NB4 (cell line): ENCODE measurements around the gene CLN5.

Source experiments
- POLR2A ChIP-seq: IDR thresholded peaks from 2 replicates; pipeline ENCODE4 v1.6.1; 2011; ENCODE audit warnings: mild to moderate bottlenecking; ENCODE audit not compliant: insufficient read length; ENCODE audit errors: extremely low read depth
- TF ChIP-seq, protein P1 (sequence below): IDR thresholded peaks from one replicate; pipeline ENCODE4 v1.5.1; 2012; ENCODE audit warnings: low read depth, low read length
- TF ChIP-seq, protein P2 (sequence below): IDR thresholded peaks from 2 replicates; pipeline ENCODE4 v1.6.1; 2011; ENCODE audit warnings: low read depth, low read length

DNA sequence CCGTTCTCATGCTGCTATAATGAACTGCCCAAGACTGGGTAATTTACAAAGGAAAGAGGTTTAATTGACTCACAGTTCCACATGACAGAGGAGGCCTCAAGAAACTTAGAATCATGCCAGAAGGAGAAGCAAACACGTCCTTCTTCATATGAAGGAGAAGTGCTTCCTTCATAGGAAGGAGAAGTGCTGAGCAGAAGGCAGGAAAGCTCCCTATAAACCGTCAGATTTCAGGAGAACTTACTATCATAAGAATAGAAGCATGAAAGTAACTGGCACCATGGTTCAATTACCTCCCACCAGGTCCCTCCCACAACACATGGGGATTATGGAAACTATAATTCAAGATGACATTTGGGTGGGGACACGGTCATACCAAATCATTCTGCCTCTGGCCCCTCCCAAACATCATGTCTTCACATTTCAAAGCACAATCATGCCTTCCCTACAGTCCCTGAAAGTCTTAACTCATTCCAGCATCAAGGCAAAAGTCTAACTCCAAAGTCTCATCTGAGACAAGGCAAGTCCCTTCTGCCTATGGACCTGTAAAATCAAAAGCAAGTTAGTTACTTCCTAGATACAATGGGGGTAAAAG, 32.9 kb upstream of the CLN5 start:
- TF ChIP-seq, protein P1, sequence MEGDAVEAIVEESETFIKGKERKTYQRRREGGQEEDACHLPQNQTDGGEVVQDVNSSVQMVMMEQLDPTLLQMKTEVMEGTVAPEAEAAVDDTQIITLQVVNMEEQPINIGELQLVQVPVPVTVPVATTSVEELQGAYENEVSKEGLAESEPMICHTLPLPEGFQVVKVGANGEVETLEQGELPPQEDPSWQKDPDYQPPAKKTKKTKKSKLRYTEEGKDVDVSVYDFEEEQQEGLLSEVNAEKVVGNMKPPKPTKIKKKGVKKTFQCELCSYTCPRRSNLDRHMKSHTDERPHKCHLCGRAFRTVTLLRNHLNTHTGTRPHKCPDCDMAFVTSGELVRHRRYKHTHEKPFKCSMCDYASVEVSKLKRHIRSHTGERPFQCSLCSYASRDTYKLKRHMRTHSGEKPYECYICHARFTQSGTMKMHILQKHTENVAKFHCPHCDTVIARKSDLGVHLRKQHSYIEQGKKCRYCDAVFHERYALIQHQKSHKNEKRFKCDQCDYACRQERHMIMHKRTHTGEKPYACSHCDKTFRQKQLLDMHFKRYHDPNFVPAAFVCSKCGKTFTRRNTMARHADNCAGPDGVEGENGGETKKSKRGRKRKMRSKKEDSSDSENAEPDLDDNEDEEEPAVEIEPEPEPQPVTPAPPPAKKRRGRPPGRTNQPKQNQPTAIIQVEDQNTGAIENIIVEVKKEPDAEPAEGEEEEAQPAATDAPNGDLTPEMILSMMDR, result no peak
- TF ChIP-seq POLR2A, result no peak
- TF ChIP-seq, protein P2, sequence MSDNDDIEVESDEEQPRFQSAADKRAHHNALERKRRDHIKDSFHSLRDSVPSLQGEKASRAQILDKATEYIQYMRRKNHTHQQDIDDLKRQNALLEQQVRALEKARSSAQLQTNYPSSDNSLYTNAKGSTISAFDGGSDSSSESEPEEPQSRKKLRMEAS, result no peak
